CD8-positive, alpha-beta memory T cell (primary cell): ENCODE measurements around the gene CCDC122. TPM values are rescaled to one million over a fixed set of nuclear protein-coding genes. Genes with fewer than 3 reads are reported as not detected.

Source experiments
- CTCF ChIA-PET: fragments of 350-600 bp; sonication (Branson Sonifier 250); formaldehyde crosslinking; loops from one replicate; lab custom pipeline; 2021; ENCODE audit warnings: antibody characterized with exemption; lab: Charles Lee
- POLR2A ChIA-PET: fragments of 350-600 bp; sonication (Branson Sonifier 250); formaldehyde crosslinking; loops from one replicate; lab custom pipeline; 2021; ENCODE audit warnings: antibody characterized with exemption; lab: Charles Lee
- DNase-seq, 5 donors: peaks; one replicate each; pipeline versions ENCODE4 v3.0.0 to v3.0.0-alpha.2; 2020 to 2022; ENCODE audit warnings: mixed read lengths in 1 of 5
- H3K27ac ChIP-seq: one replicate; pipeline ENCODE4 v1.7.0; 2013; ENCODE audit warnings: low read depth, mild to moderate bottlenecking, low read length, moderate library complexity
- H3K27me3 ChIP-seq: 2 replicates; pipeline ENCODE4 v1.7.0; 2013; ENCODE audit warnings: low read length, mild to moderate bottlenecking; ENCODE audit not compliant: insufficient read depth, poor library complexity, severe bottlenecking
- H3K36me3 ChIP-seq: 2 replicates; pipeline ENCODE4 v1.7.0; 2013; ENCODE audit warnings: mild to moderate bottlenecking, low read length, moderate library complexity; ENCODE audit not compliant: insufficient read depth
- H3K4me1 ChIP-seq: 2 replicates; pipeline ENCODE4 v1.7.0; 2013; ENCODE audit warnings: mild to moderate bottlenecking, low read length, moderate library complexity; ENCODE audit not compliant: insufficient read depth
- H3K4me3 ChIP-seq: 2 replicates; pipeline ENCODE4 v1.7.0; 2013; ENCODE audit warnings: mild to moderate bottlenecking, low read length
- H3K9me3 ChIP-seq: 2 replicates; pipeline ENCODE4 v1.7.0; 2013; ENCODE audit warnings: mild to moderate bottlenecking, low read length
- H3K27ac Mint-ChIP-seq, 8 donors: one replicate each; pipeline ENCODE4 v1.8.0; 2020 to 2021; ENCODE audit warnings: mixed read lengths in 8 of 8, mild to moderate bottlenecking in 6 of 8, inconsistent platforms in 3 of 8, moderate library complexity in 3 of 8
- H3K27me3 Mint-ChIP-seq, 2 donors: one replicate each; pipeline ENCODE4 v1.8.0; 2020 to 2021; ENCODE audit warnings: mixed read lengths in 2 of 2, mild to moderate bottlenecking in 1 of 2, moderate library complexity in 1 of 2
- H3K36me3 Mint-ChIP-seq, 3 donors: one replicate each; pipeline ENCODE4 v1.8.0; 2020 to 2021; ENCODE audit warnings: mixed read lengths in 3 of 3, inconsistent platforms in 1 of 3, mild to moderate bottlenecking in 1 of 3
- H3K4me1 Mint-ChIP-seq, 3 donors: one replicate each; pipeline ENCODE4 v1.8.0; 2020 to 2021; ENCODE audit warnings: mixed read lengths in 3 of 3, inconsistent platforms in 1 of 3, mild to moderate bottlenecking in 1 of 3
- H3K4me3 Mint-ChIP-seq, 7 donors: one replicate each; pipeline ENCODE4 v1.8.0; 2020 to 2021; ENCODE audit warnings: mixed read lengths in 7 of 7, mild to moderate bottlenecking in 6 of 7, moderate library complexity in 4 of 7, inconsistent platforms in 2 of 7
- H3K9me3 Mint-ChIP-seq, 5 donors: one replicate each; pipeline ENCODE4 v1.8.0; 2020 to 2022; ENCODE audit warnings: mixed read lengths in 5 of 5, mild to moderate bottlenecking in 3 of 5, moderate library complexity in 2 of 5, inconsistent platforms in 1 of 5
- polyA plus RNA-seq: library from polyadenylated mRNA; unstranded; fragments of 300-500 nt; fragmentation: Illumina TruSeq; gene quantifications from one replicate; pipeline ENCODE4 v1.2.3, GENCODE V29; 2021
- total RNA-seq, 2 experiments: library from RNA; stranded (reverse); gene quantifications; one replicate each; pipeline ENCODE4 v1.2.3, GENCODE V29; 2021

The CCDC122 gene
- total RNA-seq (1 to 10 TPM; 2.4 to 3.7 TPM), polyA plus RNA-seq (1.1 TPM)

GRCh38 chr13:43878892-43879754 lies at the start of gene CCDC122:
CCDC122 (minus strand) TSS chr13:43879740; CDS start chr13:43869376, 10,364 bp downstream.
- POLR2A ChIA-PET = interaction anchor here (1.2 kb wide), 1 partner anchor 1039 kb away, joined by 3 read pairs; no protein-coding TSS in a partner anchor
- Mint-ChIP-seq H3K36me3 (peaks cover 0 to 3% (median 0%) of the 10 kb centered on the region in 3 donors), H3K4me1 (peaks cover 12 to 36% (median 25%) of the 10 kb centered on the region in 3 donors), H3K4me3 (peak within 1 kb of the TSS; percentile 86 to 98 (median 91)), H3K27ac (peak within 1 kb of the TSS; percentile 79 to 100 (median 90)), H3K9me3 (no peaks in the 10 kb centered on the region), H3K27me3 (peaks cover 0 to 5% of the 10 kb centered on the region in 2 donors)
- peak within 1 kb of the TSS; percentile 61 for H3K4me3 ChIP-seq
- peak within 1 kb of the TSS; percentile 13 for H3K27ac ChIP-seq
- DNase-seq = peak; percentile 70 to 83 (median 72)
- no peaks in the 10 kb centered on the region for H3K36me3 ChIP-seq
- CTCF ChIA-PET = interaction anchor here (1.1 to 2.0 kb wide), 3 partner anchors 27 to 558 kb away, joined by 3 to 5 read pairs (median 5); no protein-coding TSS in a partner anchor
- no peaks in the 10 kb centered on the region for H3K27me3 ChIP-seq
- H3K4me1 ChIP-seq = peaks cover 14% of the 10 kb centered on the region
- H3K9me3 ChIP-seq = no peaks in the 10 kb centered on the region

GRCh38 chr13:43924549-43925245 lies 45.2 kb upstream of the CCDC122 start:
- Histone ChIP-seq H3K4me1 (no peaks in the 10 kb centered on the region), H3K36me3 (no peaks in the 10 kb centered on the region), H3K27me3 (no peaks in the 10 kb centered on the region), H3K27ac (no peak overlapping the region), H3K4me3 (no peak overlapping the region), H3K9me3 (no peaks in the 10 kb centered on the region)
- no peaks in the 10 kb centered on the region for H3K36me3 Mint-ChIP-seq
- peaks cover 7 to 18% of the 10 kb centered on the region in 2 donors for H3K27me3 Mint-ChIP-seq
- no peaks in the 10 kb centered on the region for H3K4me1 Mint-ChIP-seq
- DNase-seq = no peak
- POLR2A ChIA-PET = no interaction called here
- H3K27ac Mint-ChIP-seq = no peak overlapping the region
- CTCF ChIA-PET = no interaction called here
- no peaks in the 10 kb centered on the region for H3K9me3 Mint-ChIP-seq
- no peak overlapping the region for H3K4me3 Mint-ChIP-seq

GRCh38 chr13:43920965-43921674 lies 41.6 kb upstream of the CCDC122 start:
- no peaks in the 10 kb centered on the region for H3K36me3 Mint-ChIP-seq
- no peak overlapping the region for H3K27ac Mint-ChIP-seq
- no peaks in the 10 kb centered on the region for H3K9me3 Mint-ChIP-seq
- Histone ChIP-seq H3K4me1 (no peaks in the 10 kb centered on the region), H3K4me3 (no peak overlapping the region), H3K36me3 (no peaks in the 10 kb centered on the region), H3K27me3 (no peaks in the 10 kb centered on the region), H3K27ac (no peak overlapping the region), H3K9me3 (no peaks in the 10 kb centered on the region)
- peaks cover 10 to 18% of the 10 kb centered on the region in 2 donors for H3K27me3 Mint-ChIP-seq
- no peaks in the 10 kb centered on the region for H3K4me1 Mint-ChIP-seq
- CTCF ChIA-PET = no interaction called here
- no peak overlapping the region for H3K4me3 Mint-ChIP-seq
- POLR2A ChIA-PET = no interaction called here
- DNase-seq = no peak

GRCh38 chr13:43918636-43919035 lies 39.1 kb upstream of the CCDC122 start:
- H3K4me3 ChIP-seq = no peak overlapping the region
- Mint-ChIP-seq H3K36me3 (no peaks in the 10 kb centered on the region), H3K27ac (no peak overlapping the region), H3K4me3 (no peak overlapping the region), H3K27me3 (peaks cover 8 to 9% of the 10 kb centered on the region in 2 donors), H3K9me3 (no peaks in the 10 kb centered on the region), H3K4me1 (no peaks in the 10 kb centered on the region)
- H3K9me3 ChIP-seq = no peaks in the 10 kb centered on the region
- H3K4me1 ChIP-seq = no peaks in the 10 kb centered on the region
- H3K27ac ChIP-seq = no peak overlapping the region
- no peak for DNase-seq
- POLR2A ChIA-PET = no interaction called here
- H3K36me3 ChIP-seq = no peaks in the 10 kb centered on the region
- no peaks in the 10 kb centered on the region for H3K27me3 ChIP-seq
- CTCF ChIA-PET = no interaction called here

GRCh38 chr13:43916828-43917227 lies 37.3 kb upstream of the CCDC122 start:
- H3K27ac Mint-ChIP-seq = no peak overlapping the region
- ChIA-PET CTCF (interaction anchor here (3.9 kb wide), 1 partner anchor 11 kb away, joined by 11 read pairs; no protein-coding TSS in a partner anchor), POLR2A (no interaction called here)
- no peaks in the 10 kb centered on the region for H3K9me3 Mint-ChIP-seq
- no peaks in the 10 kb centered on the region for H3K36me3 Mint-ChIP-seq
- no peaks in the 10 kb centered on the region for H3K4me1 ChIP-seq
- no peaks in the 10 kb centered on the region for H3K4me1 Mint-ChIP-seq
- no peaks in the 10 kb centered on the region for H3K9me3 ChIP-seq
- H3K27me3 ChIP-seq = no peaks in the 10 kb centered on the region
- no peak overlapping the region for H3K4me3 ChIP-seq
- peaks cover 8 to 20% of the 10 kb centered on the region in 2 donors for H3K27me3 Mint-ChIP-seq
- H3K4me3 Mint-ChIP-seq = no peak overlapping the region
- no peak overlapping the region for H3K27ac ChIP-seq
- no peaks in the 10 kb centered on the region for H3K36me3 ChIP-seq
- DNase-seq = no peak

GRCh38 chr13:43915451-43915850 lies 35.9 kb upstream of the CCDC122 start:
- Histone ChIP-seq H3K4me1 (no peaks in the 10 kb centered on the region), H3K9me3 (no peaks in the 10 kb centered on the region), H3K27ac (no peak overlapping the region), H3K36me3 (no peaks in the 10 kb centered on the region), H3K27me3 (no peaks in the 10 kb centered on the region), H3K4me3 (no peak overlapping the region)
- no peaks in the 10 kb centered on the region for H3K9me3 Mint-ChIP-seq
- no peaks in the 10 kb centered on the region for H3K4me1 Mint-ChIP-seq
- ChIA-PET POLR2A (interaction anchor here (0.6 kb wide), 1 partner anchor 10 kb away, joined by 4 read pairs; no protein-coding TSS in a partner anchor), CTCF (interaction anchor here (3.9 kb wide), 1 partner anchor 10 kb away, joined by 11 read pairs; no protein-coding TSS in a partner anchor)
- DNase-seq = no peak
- no peak overlapping the region for H3K27ac Mint-ChIP-seq
- peaks cover 4 to 16% of the 10 kb centered on the region in 2 donors for H3K27me3 Mint-ChIP-seq
- no peak overlapping the region for H3K4me3 Mint-ChIP-seq
- no peaks in the 10 kb centered on the region for H3K36me3 Mint-ChIP-seq

- CTCF ChIA-PET = interaction anchor here (0.7 to 1.5 kb wide), 2 partner anchors 527 to 1237 kb away, joined by 3 to 4 read pairs; no protein-coding TSS in a partner anchor
- Mint-ChIP-seq H3K4me3 (no peak overlapping the region), H3K27ac (no peak overlapping the region), H3K9me3 (no peaks in the 10 kb centered on the region), H3K36me3 (no peaks in the 10 kb centered on the region), H3K27me3 (peaks cover 2 to 25% of the 10 kb centered on the region in 2 donors), H3K4me1 (peaks cover 1 to 5% (median 4%) of the 10 kb centered on the region in 3 donors)
- no peaks in the 10 kb centered on the region for H3K4me1 ChIP-seq
- no peak overlapping the region for H3K27ac ChIP-seq
- DNase-seq = no peak
- H3K4me3 ChIP-seq = no peak overlapping the region
- POLR2A ChIA-PET = no interaction called here
- no peaks in the 10 kb centered on the region for H3K9me3 ChIP-seq
- H3K27me3 ChIP-seq = peaks cover 5% of the 10 kb centered on the region
- H3K36me3 ChIP-seq = no peaks in the 10 kb centered on the region
Measured at GRCh38 chr13:43911871-43912270, 32.3 kb upstream of the CCDC122 start.
